HG02588 (cell line): ENCODE data around the gene KRTAP23-1.

ENCODE experiments used
- ATAC-seq: cut with Tn5 transposase; IDR thresholded peaks from one replicate; pipeline ENCODE4 v1.9.1; 2021; ENCODE audit warnings: mild to moderate bottlenecking, moderate library complexity; ENCODE audit not compliant: unreplicated experiment

Gene KRTAP23-1

DNA sequence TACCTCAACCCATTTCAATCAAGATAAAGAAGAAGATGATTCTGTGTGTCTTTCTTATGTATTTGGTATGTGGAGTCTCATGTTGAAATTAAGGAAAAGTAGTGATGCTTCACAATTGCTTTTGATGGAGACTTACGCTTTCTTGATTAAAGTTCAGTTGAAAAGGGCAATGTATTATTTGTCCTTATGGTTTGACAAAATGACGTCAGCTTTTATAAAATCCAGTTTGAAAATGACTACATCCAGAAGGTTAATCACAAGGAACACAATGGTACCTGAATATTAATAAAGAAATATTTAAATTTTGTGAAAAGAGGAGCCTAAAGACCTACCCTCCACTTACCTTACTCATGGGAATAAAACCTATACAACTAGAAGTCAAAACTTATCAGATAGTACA lies 32.7 kb downstream of the KRTAP23-1 start:
- ATAC-seq: no peak

DNA sequence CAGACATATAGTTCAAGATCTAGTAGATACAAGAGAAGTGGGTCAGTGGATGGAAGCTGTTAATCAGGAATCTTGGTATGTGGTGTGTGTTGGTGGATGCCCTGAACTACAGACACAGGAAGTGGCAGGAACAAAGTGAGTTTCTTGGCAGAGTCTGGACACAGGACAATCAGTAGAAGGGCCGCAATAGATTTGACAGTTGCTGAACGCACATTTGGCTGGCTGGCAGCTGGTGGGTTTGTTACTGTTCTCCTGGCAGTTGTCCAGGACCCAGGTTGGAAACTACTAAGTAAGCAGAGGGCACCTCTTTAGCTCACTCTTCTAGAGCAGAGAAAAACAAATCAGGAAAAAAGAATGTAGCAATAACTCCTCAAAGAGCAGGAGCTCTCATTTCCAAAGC lies 41.5 kb downstream of the KRTAP23-1 start:
- no peak for ATAC-seq

DNA sequence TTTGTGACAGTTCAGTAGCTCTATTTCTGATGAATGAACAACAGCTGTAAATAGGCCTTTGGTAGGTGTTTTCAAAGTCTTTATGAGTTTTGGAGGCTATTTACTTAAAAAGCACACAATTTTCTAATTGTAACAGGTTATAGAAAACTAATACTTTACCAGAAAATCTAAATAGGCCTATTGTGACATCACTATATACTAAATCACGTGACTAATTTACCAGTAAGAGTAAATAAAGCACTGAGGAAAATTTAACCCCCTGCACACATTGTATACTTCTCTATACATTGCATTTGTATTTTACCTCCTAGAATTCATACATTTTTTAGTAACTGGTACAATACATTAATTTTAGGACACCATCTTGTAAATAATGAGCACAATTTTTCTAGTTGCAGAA lies 43.3 kb downstream of the KRTAP23-1 start:
- ATAC-seq: no peak
